H1 (cell line): ENCODE measurements around the gene VARS2. TPM values are rescaled to one million over a fixed set of nuclear protein-coding genes. Genes with fewer than 3 reads are reported as not detected.

Experiments
- KDM1A ChIP-seq: fragments of 200-600, 300-600 bp; sonication (generic); IDR thresholded peaks from 2 replicates; pipeline ENCODE4 v1.7.1; 2016; ENCODE audit warnings: mild to moderate bottlenecking, low read length, borderline replicate concordance
- polyA plus RNA-seq, 7 experiments: library from polyadenylated mRNA; depleted of rRNA in 3 of 7; stranded (reverse) in 5 of 7; unstranded in 2 of 7; fragments of >200 nt in 5 of 7; fragments of 200-250 nt in 2 of 7; gene quantifications; 1 replicate in 5 of 7; 2 replicates in 1 of 7; 4 replicates in 1 of 7; pipeline versions ENCODE4 v1.2.1 to v1.2.3, GENCODE V29; 2011 to 2013; ENCODE audit warnings: missing spikeins in 2 of 7, mixed read lengths in 2 of 7
- total RNA-seq: library from RNA; stranded (reverse); fragmentation: NEBNext Ultra II Directional; extraction: Animal tissue kit (Norgen Biotek cat#: 25700); gene quantifications from 2 replicates; pipeline ENCODE4 v1.2.1, GENCODE V29; 2021

VARS2 gene
- total and polyA plus RNA-seq, 2 of the 8 experiments (the other 6 are each of a cell fraction or from before 2014, with no cell fraction given) = 26.8 to 47.7 TPM

DNA sequence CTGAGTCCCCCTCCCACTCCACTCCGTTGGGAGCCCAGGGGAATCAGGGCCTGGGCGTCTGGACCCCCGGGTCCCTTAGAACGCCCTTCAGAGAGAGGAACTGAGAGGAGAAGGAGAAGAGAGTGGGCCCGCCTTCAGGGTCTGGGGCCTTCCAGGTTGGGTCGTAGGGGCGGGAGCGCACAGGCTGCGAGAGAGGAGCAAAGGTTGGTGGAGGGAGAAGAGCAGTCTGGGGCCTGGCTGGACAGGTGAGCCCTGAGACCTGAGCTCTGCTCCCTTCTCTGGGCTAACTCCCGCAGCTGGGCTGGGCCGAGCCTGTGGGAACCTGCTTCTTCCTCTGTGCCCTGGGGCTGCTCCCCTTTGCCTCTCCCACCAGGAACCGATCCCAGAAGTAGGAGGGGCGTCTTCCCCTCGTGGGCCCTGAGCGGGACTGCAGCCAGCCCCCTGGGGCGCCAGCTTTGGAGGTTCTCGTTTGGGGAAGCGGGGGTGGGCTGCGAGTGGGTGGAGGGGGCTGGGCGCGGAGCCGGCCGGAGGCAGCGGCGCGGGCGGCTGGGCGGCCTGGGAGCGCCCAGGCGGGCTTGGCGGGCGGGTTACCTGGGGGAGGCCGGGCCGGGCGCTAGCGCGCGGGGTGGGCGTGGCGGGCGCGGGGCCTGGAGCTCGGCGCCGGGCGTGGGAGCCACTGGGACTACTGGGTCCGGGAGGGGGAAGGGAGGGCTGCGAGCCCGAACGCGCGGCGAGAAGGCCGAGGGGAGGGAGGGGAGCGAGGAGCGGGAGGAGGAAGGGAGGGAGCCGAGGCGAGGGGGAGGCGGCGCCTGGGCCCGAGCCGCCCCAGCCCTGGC lies 30.1 kb upstream of the VARS2 start, which contains the start of gene DDR1 (continued):
- no peak for TF ChIP-seq KDM1A
